K562 (cell line): ENCODE data around the gene MPPED1. TPM values are rescaled to one million over a fixed set of nuclear protein-coding genes. Genes with fewer than 3 reads are reported as not detected.

ENCODE experiments used
- ATAC-seq: fragments of 200-7000 bp; cut with Tn5 transposase; 3 replicates; pipeline ENCODE4 v1.9.1; 2020; ENCODE audit warnings: moderate library complexity
- BruUV-seq: library from RNA; stranded (reverse); fragments of 400-500 nt; replicated peaks from 2 replicates; lab custom pipeline; 2021; lab: Mats Ljungman, UMichigan
- CTCF ChIA-PET: fragments of 300-600 bp; formaldehyde crosslinking; extraction: SDS; loops from one replicate; lab custom pipeline; 2021; ENCODE audit warnings: low intra/inter-chr PET ratio; lab: Yijun Ruan, JAX
- POLR2A ChIA-PET: fragments of 300-600, 350-650 bp; sonication (Branson Sonifier 250); formaldehyde crosslinking; extraction: SDS; loops from one replicate; lab custom pipeline; 2021; ENCODE audit warnings: antibody characterized with exemption, inconsistent platforms; lab: Yijun Ruan, JAX
- DNase-seq, 4 experiments: peaks; one replicate each; pipeline versions ENCODE4 v3.0.0 to v3.0.0-alpha.2; 2011 to 2018; ENCODE audit warnings: low spot score in 3 of 4, mixed read lengths in 3 of 4; ENCODE audit errors: extremely low read depth in 1 of 4
- FAIRE-seq: peaks from 2 replicates; lab custom pipeline; 2011; peaks lifted over from hg19 to GRCh38; lab: Jason Lieb, UNC
- H2AFZ ChIP-seq: 2 replicates; pipeline ENCODE4 v1.6.0; 2011; ENCODE audit warnings: low read depth, low read length, control low read depth, inconsistent platforms
- H3K27ac ChIP-seq: fragments of 200-600 bp; 3 replicates; pipeline ENCODE4 v1.8.0; 2011; ENCODE audit warnings: low read depth, mild to moderate bottlenecking, control low read depth, inconsistent platforms, low read length, moderate library complexity, mixed read lengths; ENCODE audit errors: extremely low read depth
- H3K27me3 ChIP-seq, 2 experiments: fragments of 300-600 bp in 1 of 2; 2 replicates in 1 of 2; 3 replicates in 1 of 2; pipeline versions ENCODE4 v1.6.0 to v1.8.0; 2011; ENCODE audit warnings: inconsistent platforms in 2 of 2, low read length in 2 of 2, mild to moderate bottlenecking in 1 of 2, mixed read lengths in 1 of 2, moderate library complexity in 1 of 2; ENCODE audit not compliant: control insufficient read depth in 2 of 2, insufficient read depth in 2 of 2
- H3K36me3 ChIP-seq: fragments of 300-600 bp; 3 replicates; pipeline ENCODE4 v1.8.0; 2011; ENCODE audit warnings: mild to moderate bottlenecking, low read length, inconsistent platforms; ENCODE audit not compliant: control insufficient read depth, insufficient read depth
- H3K4me1 ChIP-seq, 2 experiments: fragments of 200-600 bp in 1 of 2; replicated peaks in 1 of 2; 2 replicates in 1 of 2; 3 replicates in 1 of 2; pipeline versions ENCODE4 v1.5.1 to v1.8.0; 2011; ENCODE audit warnings: inconsistent platforms in 2 of 2, low read length in 2 of 2, mild to moderate bottlenecking in 1 of 2, mixed read lengths in 1 of 2, moderate library complexity in 1 of 2; ENCODE audit not compliant: control insufficient read depth in 2 of 2, insufficient read depth in 2 of 2
- H3K4me2 ChIP-seq: 2 replicates; pipeline ENCODE4 v1.6.1; 2011; ENCODE audit warnings: low read length, control low read depth, inconsistent platforms, mixed read lengths; ENCODE audit not compliant: insufficient read depth
- H3K4me3 ChIP-seq: fragments of 200-600 bp; sonication (generic), shearing (Covaris generic); 2 replicates; pipeline ENCODE4 v1.5.1; 2016; ENCODE audit warnings: control low read depth, inconsistent platforms
- H3K79me2 ChIP-seq: fragments of 200-600 bp; 3 replicates; pipeline ENCODE4 v1.8.0; 2011; ENCODE audit warnings: low read length, inconsistent platforms; ENCODE audit not compliant: control insufficient read depth, insufficient read depth
- H3K9ac ChIP-seq, 2 experiments: 2 replicates each; pipeline versions ENCODE4 v1.6.0 to v1.6.1; 2011; ENCODE audit warnings: low read depth in 2 of 2, low read length in 2 of 2, control low read depth in 1 of 2, inconsistent platforms in 1 of 2, mild to moderate bottlenecking in 1 of 2, mixed read lengths in 1 of 2; ENCODE audit not compliant: insufficient read depth in 1 of 2
- H3K9me1 ChIP-seq: one replicate; pipeline ENCODE4 v1.6.0; 2011; ENCODE audit warnings: inconsistent platforms, mild to moderate bottlenecking, low read length, moderate library complexity; ENCODE audit not compliant: control insufficient read depth, insufficient read depth
- H3K9me3 ChIP-seq: replicated peaks from 2 replicates; pipeline ENCODE4 v1.5.1; 2011; ENCODE audit warnings: low read depth, low read length, inconsistent platforms; ENCODE audit not compliant: control insufficient read depth, insufficient read depth
- H4K20me1 ChIP-seq: replicated peaks from 2 replicates; pipeline ENCODE4 v1.6.1; 2011; ENCODE audit warnings: low read length, inconsistent platforms, mixed read lengths; ENCODE audit not compliant: control insufficient read depth, insufficient read depth
- SRF ChIP-seq, 2 experiments: fragments of 250-450, 450-650 bp in 1 of 2; sonication (Bioruptor Pico) in 1 of 2; sonication (generic) in 1 of 2; formaldehyde crosslinking; IDR thresholded peaks; 2 replicates each; pipeline versions ENCODE4 v1.5.0 to v1.5.1; 2020 to 2022; ENCODE audit warnings: mild to moderate bottlenecking in 1 of 2, missing genetic modification reagents in 1 of 2
- SRSF3 ChIP-seq: fragments of 200-400 bp; formaldehyde crosslinking; IDR thresholded peaks from 2 replicates; pipeline ENCODE4 v1.6.1; 2016; ENCODE audit warnings: mild to moderate bottlenecking, low read length, moderate library complexity; ENCODE audit not compliant: insufficient read depth
- ZBTB33 ChIP-seq: sonication (generic); formaldehyde crosslinking; IDR thresholded peaks from 2 replicates; pipeline ENCODE4 v1.8.1; 2023; ENCODE audit warnings: mild to moderate bottlenecking, missing genetic modification reagents
- ZNF584 ChIP-seq: fragments of 200-800 bp; sonication (Bioruptor generic); IDR thresholded peaks from 2 replicates; pipeline ENCODE4 v1.6.1; 2016; ENCODE audit warnings: low read depth, mild to moderate bottlenecking, missing genetic modification characterization, missing compliant biosample characterization
- WGBS: fragments of 100-300 bp; shearing (Covaris generic); methylation state at CpG from one replicate; pipeline ENCODE4 v1.1.6; 2016; ENCODE audit warnings: low coverage, mixed read lengths; ENCODE audit not compliant: insufficient coverage; ENCODE audit errors: missing lambda C conversion rate; 5-methylcytosine and 5-hydroxymethylcytosine counted together
- in situ Hi-C: fragments of 300-500 bp; cut with MboI; formaldehyde crosslinking; loops from 4 replicates; pipeline ENCODE4 v1.15.0; 2018; ENCODE audit warnings: inconsistent platforms, mixed read lengths
- intact Hi-C: fragments of 100-400 bp; cut with micrococcal nuclease; formaldehyde crosslinking; loops from 2 replicates; pipeline ENCODE4 v1.14.2; 2022
- polyA plus RNA-seq, 8 experiments: library from polyadenylated mRNA; depleted of rRNA in 4 of 8; stranded (reverse) in 5 of 8; unstranded in 3 of 8; fragments of >200 nt; fragmentation: Nextera tagmentation in 2 of 8; fragmentation: Illumina TruSeq in 1 of 8; extraction: Ambion mirVana in 2 of 8; extraction: Trizol in 1 of 8; gene quantifications; 2 replicates each; pipeline versions ENCODE4 v1.2.1 to v1.2.3, GENCODE V29; 2011 to 2014; ENCODE audit warnings: inconsistent platforms in 1 of 8, missing spikeins in 1 of 8
- total RNA-seq, 7 experiments: library from RNA; depleted of rRNA in 6 of 7; stranded (reverse); fragments of >200 nt in 6 of 7; fragmentation: Illumina TruSeq in 2 of 7; extraction: Trizol in 2 of 7; gene quantifications; 2 replicates each; pipeline versions ENCODE4 v1.2.1 to v1.2.3, GENCODE V29; 2011 to 2021; ENCODE audit warnings: low replicate concordance in 1 of 7

Gene MPPED1
- total and polyA plus RNA-seq, 9 of the 15 experiments (the other 6 are each of a cell fraction or from before 2014, with no cell fraction given): not detected

DNA sequence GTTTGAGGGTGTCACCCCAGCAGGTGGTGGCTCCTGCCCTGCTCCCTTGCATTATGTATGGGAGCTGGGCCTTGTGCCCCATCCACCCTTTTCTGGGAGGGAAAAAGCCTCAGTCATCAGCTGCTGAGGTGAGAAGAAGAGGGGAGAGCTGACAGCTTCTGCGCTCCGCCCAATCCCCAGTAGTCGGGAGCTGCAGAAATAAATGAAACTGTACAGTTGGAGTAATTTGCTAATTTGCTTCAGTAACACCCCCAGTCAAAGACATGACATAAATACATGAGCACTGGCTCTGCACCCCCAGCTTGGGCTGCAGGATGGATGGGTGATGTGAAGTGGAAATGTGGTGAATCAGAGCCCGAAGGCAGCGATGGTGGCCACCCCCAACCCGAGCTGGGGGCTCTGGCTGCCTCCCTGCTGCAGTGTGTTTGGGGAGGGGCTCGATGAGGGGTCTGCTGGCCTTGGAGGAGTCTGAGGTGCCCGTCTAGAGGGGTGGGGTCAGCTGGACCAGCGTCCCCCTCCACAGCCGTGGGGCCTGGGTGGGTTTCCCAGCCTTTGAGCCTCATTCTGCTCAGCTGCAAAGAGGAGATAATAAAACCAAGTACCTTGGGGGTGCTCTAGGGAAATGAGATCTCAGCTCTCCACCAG, 59.2 kb downstream of the MPPED1 start:
- ChIA-PET POLR2A (no interaction called here), CTCF (no interaction called here)
- Histone ChIP-seq H3K4me2 (no peak overlapping the region), H2AFZ (no peak overlapping the region), H3K9me3 (no peaks in the 10 kb centered on the region), H3K36me3 (no peaks in the 10 kb centered on the region), H3K27me3 (peaks cover 0 to 21% of the 10 kb centered on the region in 2 experiments; a peak in 2 of 5 replicates), H3K9me1 (no peaks in the 10 kb centered on the region), H3K79me2 (no peaks in the 10 kb centered on the region), H3K4me3 (no peak overlapping the region), H3K9ac (no peak overlapping the region), H3K27ac (no peak overlapping the region), H3K4me1 (no peaks in the 10 kb centered on the region), H4K20me1 (no peaks in the 10 kb centered on the region; the same call in 1 of the 2 replicates)
- DNase-seq (no peak), FAIRE-seq (no peak), ATAC-seq (no peak)
- TF ChIP-seq ZNF584 (CRISPR knock-in tag): no peak
- no peak for TF ChIP-seq SRSF3
- no peak for TF ChIP-seq ZBTB33 (CRISPR knock-in tag)
- no peak for TF ChIP-seq SRF (CRISPR knock-in tag; IDR thresholded peaks at IDR 0.05)
- intact Hi-C loops: no loop called here
- 0% methylated on average over 9 of the region's 10 CpGs for WGBS
- no TSS peak for BruUV-seq
- in situ Hi-C loops: no loop called here
